ENCODE data around the gene ACOT11. TPM values are rescaled to one million over a fixed set of nuclear protein-coding genes. Genes with fewer than 3 reads are reported as not detected.

The ACOT11 gene
- total RNA-seq: 1.5 and 2.4 TPM in 2 replicates

GRCh38 chr1:54547601-54548388 lies at the start of gene ACOT11:
Gene ACOT11, plus strand, starts transcription at chr1:54548228. Its CDS starts 82 bp downstream, at chr1:54548310.

GRCh38 chr1:54623216-54624007 lies 75.4 kb downstream of the ACOT11 start, which contains the start of gene FAM151A:
Gene FAM151A, minus strand, starts transcription at chr1:54623525. Its CDS starts 130 bp downstream, at chr1:54623395.

GRCh38 chr1:54640863-54641836 lies 93.1 kb downstream of the ACOT11 start, which contains the start of gene MROH7:
Gene MROH7, plus strand, starts transcription at chr1:54641786. Its CDS starts 11,141 bp downstream, at chr1:54652927.

Other genes starting within 250 kb of the ACOT11 start
- gene SSBP3, start 141.8 kb upstream of the ACOT11 start, total RNA-seq: 10.7 and 11.0 TPM in 2 replicates
- gene FAM151A, start 75.3 kb downstream of the ACOT11 start, total RNA-seq: not detected in 2 replicates
- under 0.01 and 0.14 TPM in 2 replicates for gene MROH7, start 93.6 kb downstream of the ACOT11 start, total RNA-seq
- 17.8 and 23.4 TPM in 2 replicates for gene TTC4, start 167.6 kb downstream of the ACOT11 start, total RNA-seq
- 4.2 and 4.6 TPM in 2 replicates for gene PARS2, start 216.3 kb downstream of the ACOT11 start, total RNA-seq